Activated effector memory CD4-positive, alpha-beta T cell treated with anti-CD3 and anti-CD28 coated beads, Interleukin-2, amount 50 U/mL, for 16 hours (primary cell): ENCODE data around the gene APLP1.
"Not testable (repeated sequence)": the region's sequence is repeated elsewhere in the genome, so short reads cannot be mapped to it uniquely, and the experiment has no call there.

Experiments used
- DNase-seq: peaks from one replicate; pipeline ENCODE4 v3.0.0-alpha.2; 2020

Gene APLP1

GRCh38 chr19:35908010-35908441, 39.7 kb downstream of the APLP1 start, which contains the start of gene TYROBP:
Gene TYROBP (minus strand): TSS chr19:35908295. CDS start chr19:35908228, 67 bp downstream.
- no peak for DNase-seq

GRCh38 chr19:35908973-35909683, 40.8 kb downstream of the APLP1 start:
- DNase-seq = no peak

GRCh38 chr19:35909684-35910035, 41.3 kb downstream of the APLP1 start:
- DNase-seq = no peak

GRCh38 chr19:35910355-35910754, 42.0 kb downstream of the APLP1 start:
- not testable (repeated sequence) for DNase-seq

GRCh38 chr19:35911173-35911572, 42.8 kb downstream of the APLP1 start:
- DNase-seq = no peak

GRCh38 chr19:35911790-35912189, 43.4 kb downstream of the APLP1 start:
- no peak for DNase-seq

GRCh38 chr19:35913589-35913988, 45.2 kb downstream of the APLP1 start:
- DNase-seq = no peak

GRCh38 chr19:35915443-35915842, 47.1 kb downstream of the APLP1 start:
- DNase-seq = no peak

- DNase-seq = no peak
These were observed 50.9 kb downstream of the APLP1 start for GRCh38 chr19:35919306-35919705.

- no peak for DNase-seq
These were observed 52.6 kb downstream of the APLP1 start for GRCh38 chr19:35921012-35921411.

GRCh38 chr19:35925501-35925900, 57.1 kb downstream of the APLP1 start:
- no peak for DNase-seq

- DNase-seq = no peak
These were observed 60.1 kb downstream of the APLP1 start for GRCh38 chr19:35928507-35928906.
